SK-N-SH (cell line): Measurements from ENCODE around the gene CNGA1. TPM values are rescaled to one million over a fixed set of nuclear protein-coding genes. Genes with fewer than 3 reads are reported as not detected.

Experiments
- CTCF ChIA-PET: fragments of 300-600, 350-600 bp; formaldehyde crosslinking; extraction: SDS; loops from one replicate; lab custom pipeline; 2021; lab: Yijun Ruan, JAX
- POLR2A ChIA-PET: fragments of 350-600 bp; sonication (Branson Sonifier 250); formaldehyde crosslinking; extraction: SDS; loops from one replicate; lab custom pipeline; 2020; ENCODE audit warnings: antibody characterized with exemption, inconsistent platforms; lab: Yijun Ruan, JAX
- DNase-seq: peaks from one replicate; pipeline ENCODE4 v3.0.0; 2012
- H2AFZ ChIP-seq: fragments of 200-600 bp; sonication (generic); 2 replicates; pipeline ENCODE4 v1.8.1; 2016; ENCODE audit warnings: antibody characterized with exemption, mild to moderate bottlenecking, low read depth
- H3F3A ChIP-seq: fragments of 200-600 bp; sonication (generic); replicated peaks from 2 replicates; pipeline ENCODE3; 2016; ENCODE audit warnings: antibody characterized with exemption, mild to moderate bottlenecking; ENCODE audit not compliant: insufficient read depth
- H3K27ac ChIP-seq, 2 experiments: fragments of 200-500 bp in 1 of 2; fragments of 200-600 bp in 1 of 2; sonication (Bioruptor generic) in 1 of 2; sonication (generic), shearing (Covaris generic) in 1 of 2; 2 replicates each; pipeline versions ENCODE4 v1.5.1 to v1.6.1; 2014 to 2016; ENCODE audit warnings: low read depth in 2 of 2, inconsistent platforms in 1 of 2, low read length in 1 of 2, mild to moderate bottlenecking in 1 of 2, mixed read lengths in 1 of 2
- H3K27me3 ChIP-seq: fragments of 200-600 bp; sonication (generic), shearing (Covaris generic); 2 replicates; pipeline ENCODE4 v1.6.1; 2016; ENCODE audit warnings: mixed run types; ENCODE audit not compliant: insufficient read depth
- H3K36me3 ChIP-seq, 2 experiments: fragments of 200-500 bp in 1 of 2; fragments of 200-600 bp in 1 of 2; sonication (Bioruptor generic) in 1 of 2; sonication (generic) in 1 of 2; replicated peaks in 1 of 2; 2 replicates each; pipeline versions ENCODE3 to v1.5.1; 2014 to 2016; ENCODE audit warnings: low read length in 1 of 2, mild to moderate bottlenecking in 1 of 2; ENCODE audit not compliant: insufficient read depth in 2 of 2, control insufficient read depth in 1 of 2
- H3K4me1 ChIP-seq, 2 experiments: fragments of 200-500 bp in 1 of 2; fragments of 200-600 bp in 1 of 2; sonication (Bioruptor generic) in 1 of 2; sonication (generic), shearing (Covaris generic) in 1 of 2; 2 replicates each; pipeline versions ENCODE4 v1.5.1 to v1.6.1; 2014 to 2016; ENCODE audit warnings: low read depth in 1 of 2, low read length in 1 of 2, mixed run types in 1 of 2; ENCODE audit not compliant: insufficient read depth in 2 of 2, control insufficient read depth in 1 of 2
- H3K4me2 ChIP-seq: fragments of 200-600 bp; sonication (generic), shearing (Covaris generic); 2 replicates; pipeline ENCODE4 v1.6.1; 2017; ENCODE audit warnings: mixed run types
- H3K4me3 ChIP-seq, 2 experiments: fragments of 200-500 bp in 1 of 2; fragments of 200-600 bp in 1 of 2; sonication (Bioruptor generic) in 1 of 2; sonication (generic), shearing (Covaris generic) in 1 of 2; 2 replicates each; pipeline versions ENCODE4 v1.5.1 to v1.8.1; 2014 to 2016; ENCODE audit warnings: low read depth in 2 of 2, inconsistent platforms in 1 of 2, low read length in 1 of 2, mild to moderate bottlenecking in 1 of 2, mixed read lengths in 1 of 2, moderate library complexity in 1 of 2
- H3K79me2 ChIP-seq: fragments of 200-600 bp; sonication (generic); 2 replicates; pipeline ENCODE4 v1.8.1; 2017; ENCODE audit warnings: mild to moderate bottlenecking; ENCODE audit not compliant: insufficient read depth
- H3K9ac ChIP-seq: fragments of 200-600 bp; sonication (generic); 2 replicates; pipeline ENCODE4 v1.6.1; 2017; ENCODE audit warnings: mixed run types
- H3K9me2 ChIP-seq: fragments of 200-600 bp; sonication (generic); 2 replicates; pipeline ENCODE4 v1.6.1; 2017; ENCODE audit warnings: mixed run types
- H3K9me3 ChIP-seq: fragments of 200-600 bp; sonication (generic); 2 replicates; pipeline ENCODE4 v1.6.1; 2017; ENCODE audit warnings: mixed run types, mild to moderate bottlenecking, moderate library complexity
- H4K20me1 ChIP-seq: fragments of 200-600 bp; sonication (generic); 2 replicates; pipeline ENCODE4 v1.6.1; 2017; ENCODE audit warnings: mild to moderate bottlenecking, mixed run types; ENCODE audit not compliant: insufficient read depth
- ELF1 ChIP-seq: IDR thresholded peaks from 2 replicates; pipeline ENCODE4 v1.4.0; 2012
- EP300 ChIP-seq, 2 experiments: IDR thresholded peaks; 2 replicates each; pipeline versions ENCODE4 v1.4.0 to v1.6.1; 2012; ENCODE audit warnings: borderline replicate concordance in 1 of 2, low read depth in 1 of 2, low read length in 1 of 2
- EZH2phosphoT487 ChIP-seq: fragments of 200-600 bp; sonication (generic); IDR thresholded peaks from 2 replicates; pipeline ENCODE4 v1.6.1; 2017; ENCODE audit warnings: low read depth, mixed run types, mild to moderate bottlenecking, antibody characterized with exemption, moderate library complexity, borderline replicate concordance
- FOSL2 ChIP-seq: IDR thresholded peaks from 2 replicates; pipeline ENCODE4 v1.4.0; 2012; ENCODE audit warnings: low read depth, mild to moderate bottlenecking, moderate library complexity, borderline replicate concordance
- NFIC ChIP-seq: IDR thresholded peaks from 2 replicates; pipeline ENCODE4 v1.4.0; 2012; ENCODE audit warnings: borderline replicate concordance
- RAD21 ChIP-seq: IDR thresholded peaks from 2 replicates; pipeline ENCODE4 v1.6.1; 2012; ENCODE audit warnings: mild to moderate bottlenecking, low read length
- REST ChIP-seq: IDR thresholded peaks from 2 replicates; pipeline ENCODE4 v1.6.1; 2012; ENCODE audit warnings: mild to moderate bottlenecking, low read depth, low read length, moderate library complexity
- RXRA ChIP-seq: IDR thresholded peaks from 2 replicates; pipeline ENCODE4 v1.4.0; 2012; ENCODE audit warnings: low read depth, mild to moderate bottlenecking, borderline replicate concordance
- SIN3A ChIP-seq: IDR thresholded peaks from 2 replicates; pipeline ENCODE4 v1.6.1; 2012; ENCODE audit warnings: low read depth, mild to moderate bottlenecking, low read length, moderate library complexity, borderline replicate concordance
- SMC3 ChIP-seq: IDR thresholded peaks from 2 replicates; pipeline ENCODE4 v1.6.1; 2012; ENCODE audit warnings: low read depth, low read length, improper control_type of control experiment
- TCF12 ChIP-seq: IDR thresholded peaks from 2 replicates; pipeline ENCODE4 v1.4.0; 2012
- YY1 ChIP-seq: IDR thresholded peaks from 2 replicates; pipeline ENCODE4 v1.4.0; 2012; ENCODE audit warnings: low read depth, mild to moderate bottlenecking
- WGBS: methylation state at CpG from one replicate; pipeline ENCODE4 v1.1.6; 2017; ENCODE audit warnings: low lambda C conversion rate; 5-methylcytosine and 5-hydroxymethylcytosine counted together
- polyA plus RNA-seq, 3 experiments: library from polyadenylated mRNA; depleted of rRNA; stranded (reverse); fragments of >200 nt; gene quantifications; 2 replicates each; pipeline ENCODE4 v1.2.3, GENCODE V29; 2012
- TF ChIP-seq, protein P1 (sequence below): IDR thresholded peaks from 2 replicates; pipeline ENCODE4 v1.4.0; 2012; ENCODE audit warnings: low read depth
- TF ChIP-seq, protein P2 (sequence below): fragments of 150-350 bp; IDR thresholded peaks from 2 replicates; pipeline ENCODE4 v1.6.1; 2017; ENCODE audit warnings: antibody characterized with exemption, low read length, low read depth, borderline replicate concordance
- TF ChIP-seq, protein P3 (sequence below): IDR thresholded peaks from 2 replicates; pipeline ENCODE4 v1.4.0; 2012; ENCODE audit warnings: low read depth, borderline replicate concordance

The CNGA1 gene
- polyA plus RNA-seq, 1 of the 3 experiments (the other 2 are of a cell fraction), result 0.23 TPM

DNA sequence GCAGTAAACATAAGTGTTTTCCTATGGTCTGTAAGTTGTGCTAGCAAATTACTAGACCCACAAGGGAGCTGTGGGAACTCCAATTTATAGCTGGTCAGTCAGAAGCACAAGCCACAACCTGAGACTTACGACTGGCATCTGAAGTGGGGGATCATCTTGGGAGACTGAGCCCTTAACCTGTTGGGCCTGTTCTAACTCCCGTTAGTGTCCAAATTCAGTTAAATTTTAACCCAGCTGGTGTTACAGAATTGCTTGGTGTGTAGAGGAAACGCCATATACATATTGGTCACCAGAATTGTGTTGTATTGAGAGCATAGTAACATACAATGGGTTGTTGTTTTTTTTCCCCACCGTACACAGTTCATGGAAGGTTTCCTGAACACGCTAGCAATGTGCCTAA, 77.0 kb downstream of the CNGA1 start:
- no peak for DNase-seq
- H3F3A ChIP-seq, result no peaks in the 10 kb centered on the region
- H4K20me1 ChIP-seq, result no peaks in the 10 kb centered on the region
- no peak overlapping the region for H3K4me3 ChIP-seq
- no peaks in the 10 kb centered on the region for H3K9me3 ChIP-seq
- H3K79me2 ChIP-seq, result no peaks in the 10 kb centered on the region
- H3K27me3 ChIP-seq, result no peaks in the 10 kb centered on the region
- no peak for TF ChIP-seq NFIC
- TF ChIP-seq, protein P1, sequence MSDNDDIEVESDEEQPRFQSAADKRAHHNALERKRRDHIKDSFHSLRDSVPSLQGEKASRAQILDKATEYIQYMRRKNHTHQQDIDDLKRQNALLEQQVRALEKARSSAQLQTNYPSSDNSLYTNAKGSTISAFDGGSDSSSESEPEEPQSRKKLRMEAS, result no peak
- TF ChIP-seq YY1, result no peak
- TF ChIP-seq FOSL2, result no peak
- H3K27ac ChIP-seq, result no peak overlapping the region
- H3K9ac ChIP-seq, result no peak overlapping the region
- ChIA-PET POLR2A (no interaction called here), CTCF (interaction anchor here (0.9 kb wide), 3 partner anchors 9 to 271 kb away, joined by 3 to 4 read pairs (median 3); no protein-coding TSS in a partner anchor)
- no peak overlapping the region for H2AFZ ChIP-seq
- no peaks in the 10 kb centered on the region for H3K36me3 ChIP-seq
- H3K9me2 ChIP-seq, result no peaks in the 10 kb centered on the region
- WGBS, result 72% methylated on average over 5 of the region's 5 CpGs
- no peak overlapping the region for H3K4me2 ChIP-seq
- no peaks in the 10 kb centered on the region; a peak in 1 of 4 replicates for H3K4me1 ChIP-seq

DNA sequence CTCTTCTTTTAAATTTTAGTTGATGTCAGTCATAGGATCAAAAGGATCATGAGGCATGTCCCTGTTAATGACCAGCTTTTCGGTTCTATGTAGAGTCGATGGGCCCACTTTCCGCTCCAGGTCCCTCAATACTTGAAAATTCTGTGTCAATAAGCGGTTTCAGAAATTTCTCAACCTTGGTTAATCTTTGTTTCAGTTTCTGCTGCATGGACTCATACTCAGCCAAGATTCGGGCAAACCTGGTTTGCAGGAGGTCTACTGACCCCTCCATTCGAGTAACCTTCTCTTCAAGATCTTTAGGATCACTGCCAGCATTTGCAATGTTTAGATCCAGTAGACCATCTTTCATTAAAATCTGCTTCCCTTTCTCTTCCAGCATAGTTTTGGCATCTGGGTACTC, 80.1 kb downstream of the CNGA1 start:
- Histone ChIP-seq H3K36me3 (no peaks in the 10 kb centered on the region), H3K9me3 (no peaks in the 10 kb centered on the region), H3K27ac (no peak overlapping the region), H4K20me1 (no peaks in the 10 kb centered on the region), H3F3A (peaks cover 2% of the 10 kb centered on the region), H3K27me3 (no peaks in the 10 kb centered on the region), H2AFZ (no peak overlapping the region), H3K4me1 (peaks cover 3 to 5% of the 10 kb centered on the region in 2 experiments; a peak in 3 of 4 replicates), H3K79me2 (no peaks in the 10 kb centered on the region), H3K4me2 (no peak overlapping the region), H3K9me2 (no peaks in the 10 kb centered on the region), H3K4me3 (no peak overlapping the region), H3K9ac (no peak overlapping the region)
- no peak for DNase-seq
- TF ChIP-seq ELF1 (no peak), FOSL2 (no peak), RXRA (no peak), EZH2phosphoT487 (no peak), EP300 (IDR thresholded peaks at IDR 0.05; ENCODE audit: borderline replicate concordance in 1 of 2, low read depth in 1 of 2, low read length in 1 of 2) (no peak), SMC3 (no peak), REST (no peak), RAD21 (no peak), SIN3A (no peak), YY1 (no peak), TCF12 (no peak)
- TF ChIP-seq, protein P1, result no peak
- TF ChIP-seq, protein P2, sequence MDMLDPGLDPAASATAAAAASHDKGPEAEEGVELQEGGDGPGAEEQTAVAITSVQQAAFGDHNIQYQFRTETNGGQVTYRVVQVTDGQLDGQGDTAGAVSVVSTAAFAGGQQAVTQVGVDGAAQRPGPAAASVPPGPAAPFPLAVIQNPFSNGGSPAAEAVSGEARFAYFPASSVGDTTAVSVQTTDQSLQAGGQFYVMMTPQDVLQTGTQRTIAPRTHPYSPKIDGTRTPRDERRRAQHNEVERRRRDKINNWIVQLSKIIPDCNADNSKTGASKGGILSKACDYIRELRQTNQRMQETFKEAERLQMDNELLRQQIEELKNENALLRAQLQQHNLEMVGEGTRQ, result no peak
- TF ChIP-seq, protein P3, sequence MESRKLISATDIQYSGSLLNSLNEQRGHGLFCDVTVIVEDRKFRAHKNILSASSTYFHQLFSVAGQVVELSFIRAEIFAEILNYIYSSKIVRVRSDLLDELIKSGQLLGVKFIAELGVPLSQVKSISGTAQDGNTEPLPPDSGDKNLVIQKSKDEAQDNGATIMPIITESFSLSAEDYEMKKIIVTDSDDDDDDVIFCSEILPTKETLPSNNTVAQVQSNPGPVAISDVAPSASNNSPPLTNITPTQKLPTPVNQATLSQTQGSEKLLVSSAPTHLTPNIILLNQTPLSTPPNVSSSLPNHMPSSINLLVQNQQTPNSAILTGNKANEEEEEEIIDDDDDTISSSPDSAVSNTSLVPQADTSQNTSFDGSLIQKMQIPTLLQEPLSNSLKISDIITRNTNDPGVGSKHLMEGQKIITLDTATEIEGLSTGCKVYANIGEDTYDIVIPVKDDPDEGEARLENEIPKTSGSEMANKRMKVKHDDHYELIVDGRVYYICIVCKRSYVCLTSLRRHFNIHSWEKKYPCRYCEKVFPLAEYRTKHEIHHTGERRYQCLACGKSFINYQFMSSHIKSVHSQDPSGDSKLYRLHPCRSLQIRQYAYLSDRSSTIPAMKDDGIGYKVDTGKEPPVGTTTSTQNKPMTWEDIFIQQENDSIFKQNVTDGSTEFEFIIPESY, result no peak
- WGBS, result 77% methylated on average over 6 of the region's 6 CpGs
- CTCF ChIA-PET, result interaction anchor here (1.2 to 7.8 kb wide), 4 partner anchors 98 to 373 kb away, joined by 3 to 73 read pairs (median 38); partner anchors contain the start of gene CORIN
- POLR2A ChIA-PET, result no interaction called here
